Effector memory CD4-positive, alpha-beta T cell (primary cell): ENCODE data around the gene SLC25A27.

Source experiments
- DNase-seq, 3 donors: peaks; one replicate each; pipeline ENCODE4 v3.0.0-alpha.2; 2020
- H3K27ac ChIP-seq: 2 replicates; pipeline ENCODE4 v1.7.0; 2013; ENCODE audit warnings: mild to moderate bottlenecking, low read length, moderate library complexity; ENCODE audit not compliant: insufficient read depth, poor library complexity, severe bottlenecking
- H3K27me3 ChIP-seq: replicated peaks from 2 replicates; pipeline ENCODE4 v1.7.0; 2013; ENCODE audit warnings: mild to moderate bottlenecking, low read length; ENCODE audit not compliant: insufficient read depth, control insufficient read depth, poor library complexity, severe bottlenecking
- H3K36me3 ChIP-seq: 2 replicates; pipeline ENCODE4 v1.7.0; 2013; ENCODE audit warnings: mild to moderate bottlenecking, low read length, moderate library complexity; ENCODE audit not compliant: control insufficient read depth, insufficient read depth
- H3K4me1 ChIP-seq: 2 replicates; pipeline ENCODE4 v1.7.0; 2013; ENCODE audit warnings: low read length, mild to moderate bottlenecking; ENCODE audit not compliant: control insufficient read depth, insufficient read depth, poor library complexity, severe bottlenecking
- H3K4me3 ChIP-seq: 2 replicates; pipeline ENCODE4 v1.7.0; 2013; ENCODE audit warnings: low read length, low read depth, mild to moderate bottlenecking; ENCODE audit not compliant: insufficient read depth, poor library complexity, severe bottlenecking
- H3K9me3 ChIP-seq: 2 replicates; pipeline ENCODE4 v1.7.0; 2013; ENCODE audit warnings: mild to moderate bottlenecking, low read length, moderate library complexity; ENCODE audit not compliant: control insufficient read depth

The SLC25A27 gene

GRCh38 chr6:46699970-46700369, 47.2 kb downstream of the SLC25A27 start:
- no peak overlapping the region for H3K4me3 ChIP-seq
- no peak for DNase-seq
- no peaks in the 10 kb centered on the region for H3K9me3 ChIP-seq
- no peaks in the 10 kb centered on the region for H3K27me3 ChIP-seq
- no peaks in the 10 kb centered on the region for H3K4me1 ChIP-seq
- no peaks in the 10 kb centered on the region for H3K36me3 ChIP-seq
- H3K27ac ChIP-seq, result no peak overlapping the region

DNA sequence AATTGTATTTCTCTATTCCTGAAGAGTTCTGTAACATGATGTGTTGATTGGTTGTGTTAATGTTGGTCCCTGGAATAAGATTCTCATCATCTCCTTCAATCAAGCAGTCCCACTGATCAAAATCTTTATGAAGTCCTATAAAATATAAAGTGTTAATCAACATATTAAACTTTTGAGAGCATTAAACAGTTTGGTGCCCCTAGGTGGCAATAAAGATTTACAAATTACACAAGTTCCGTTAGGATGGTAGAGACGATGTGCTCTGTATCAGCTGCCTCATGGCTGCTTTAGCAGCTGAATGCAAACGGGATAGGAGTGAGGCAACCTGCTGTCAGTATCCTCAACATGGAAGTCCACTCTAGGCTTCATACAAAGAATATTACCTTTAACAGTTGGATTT, 51.8 kb downstream of the SLC25A27 start:
- H3K27ac ChIP-seq, result no peak overlapping the region
- no peak overlapping the region for H3K4me3 ChIP-seq
- no peaks in the 10 kb centered on the region for H3K36me3 ChIP-seq
- H3K9me3 ChIP-seq, result no peaks in the 10 kb centered on the region
- H3K27me3 ChIP-seq, result peaks cover 2% of the 10 kb centered on the region
- no peak for DNase-seq
- no peaks in the 10 kb centered on the region for H3K4me1 ChIP-seq

DNA sequence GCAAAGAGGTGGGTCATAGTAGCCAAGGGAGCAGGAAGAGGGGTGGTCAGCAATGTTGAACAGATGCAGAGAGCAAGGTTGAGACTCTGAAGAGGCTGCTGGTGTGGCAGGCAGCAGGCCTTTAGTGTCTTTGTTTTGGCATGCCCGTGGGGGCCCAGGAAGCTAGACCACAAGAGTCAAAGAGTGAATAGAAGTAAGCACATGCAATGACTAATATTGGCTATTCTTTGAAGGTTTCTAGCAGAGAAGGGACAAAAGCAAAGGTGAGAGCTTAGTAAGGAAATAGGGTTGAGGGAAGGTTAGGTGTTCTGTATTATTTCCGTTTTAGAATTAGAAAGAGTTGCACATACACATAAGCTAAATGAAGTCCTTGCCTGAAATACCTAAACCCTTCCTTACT, 53.7 kb downstream of the SLC25A27 start:
- H3K9me3 ChIP-seq, result no peaks in the 10 kb centered on the region
- no peak overlapping the region for H3K27ac ChIP-seq
- peaks cover 2% of the 10 kb centered on the region for H3K27me3 ChIP-seq
- no peaks in the 10 kb centered on the region for H3K36me3 ChIP-seq
- no peak for DNase-seq
- H3K4me3 ChIP-seq, result no peak overlapping the region
- no peaks in the 10 kb centered on the region for H3K4me1 ChIP-seq

DNA sequence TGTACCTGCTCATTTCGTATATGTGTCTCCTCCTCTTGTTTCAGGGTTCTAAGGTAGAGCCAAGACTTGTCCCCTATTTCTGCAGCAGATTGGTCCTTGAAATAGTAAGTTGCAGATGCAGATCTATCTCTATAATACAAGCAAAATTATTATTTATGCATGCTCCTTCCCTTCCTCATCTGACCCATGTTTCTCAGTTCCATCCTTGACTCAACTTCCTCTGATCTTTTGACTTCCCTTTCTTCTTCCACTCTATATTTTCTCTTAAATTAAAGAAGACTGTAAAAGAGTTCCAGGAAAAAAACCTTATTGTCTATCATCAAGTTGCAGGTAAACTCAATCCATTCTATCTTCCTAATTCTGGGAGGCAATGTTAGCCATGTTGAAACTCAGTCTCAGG, 58.7 kb downstream of the SLC25A27 start:
- no peaks in the 10 kb centered on the region for H3K9me3 ChIP-seq
- peaks cover 2% of the 10 kb centered on the region for H3K27me3 ChIP-seq
- no peaks in the 10 kb centered on the region for H3K36me3 ChIP-seq
- DNase-seq, result no peak
- H3K27ac ChIP-seq, result no peak overlapping the region
- no peaks in the 10 kb centered on the region for H3K4me1 ChIP-seq
- no peak overlapping the region for H3K4me3 ChIP-seq

GRCh38 chr6:46715141-46715540, 62.4 kb downstream of the SLC25A27 start:
- Histone ChIP-seq H3K9me3 (no peaks in the 10 kb centered on the region), H3K4me3 (no peak overlapping the region), H3K27me3 (no peaks in the 10 kb centered on the region), H3K4me1 (no peaks in the 10 kb centered on the region), H3K27ac (no peak overlapping the region), H3K36me3 (no peaks in the 10 kb centered on the region)
- DNase-seq, result no peak

- Histone ChIP-seq H3K27ac (no peak overlapping the region), H3K4me3 (no peak overlapping the region), H3K4me1 (no peaks in the 10 kb centered on the region), H3K9me3 (no peaks in the 10 kb centered on the region), H3K27me3 (no peaks in the 10 kb centered on the region), H3K36me3 (no peaks in the 10 kb centered on the region)
- no peak for DNase-seq
Observed at GRCh38 chr6:46719099-46719498, 66.3 kb downstream of the SLC25A27 start.

DNA sequence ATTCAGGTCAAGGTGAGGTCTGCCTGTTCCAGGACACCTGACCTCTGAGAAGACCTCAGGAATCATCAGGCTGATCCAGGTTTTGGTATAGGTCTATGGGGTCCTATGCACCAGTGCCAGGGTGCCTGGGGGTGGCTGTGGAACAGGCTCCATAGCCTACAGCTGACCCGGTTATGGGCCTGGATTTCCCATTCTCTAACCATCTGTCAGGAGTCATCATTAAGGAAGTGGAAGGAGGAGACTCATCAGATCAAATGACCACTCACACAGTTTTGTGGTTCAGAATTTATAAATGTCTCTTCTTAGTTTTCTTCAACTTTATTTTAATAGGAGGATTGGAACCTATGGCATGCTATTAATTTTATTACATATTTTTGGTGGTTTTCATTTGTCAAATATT, 67.6 kb downstream of the SLC25A27 start:
- no peak overlapping the region for H3K4me3 ChIP-seq
- no peak overlapping the region for H3K27ac ChIP-seq
- no peaks in the 10 kb centered on the region for H3K27me3 ChIP-seq
- DNase-seq, result no peak
- no peaks in the 10 kb centered on the region for H3K36me3 ChIP-seq
- no peaks in the 10 kb centered on the region for H3K4me1 ChIP-seq
- H3K9me3 ChIP-seq, result no peaks in the 10 kb centered on the region
